Loucy (cell line): ENCODE data around the gene KRT77.

Experiments used
- H2AFZ ChIP-seq: fragments of 200-600 bp; sonication (generic); 2 replicates; pipeline ENCODE4 v1.6.0; 2016; ENCODE audit warnings: antibody characterized with exemption, mild to moderate bottlenecking, low read length, moderate library complexity
- H3F3A ChIP-seq: fragments of 200-600 bp; 2 replicates; pipeline ENCODE4 v1.6.0; 2016; ENCODE audit warnings: antibody characterized with exemption, low read depth, mild to moderate bottlenecking
- H3K27me3 ChIP-seq: fragments of 200-600 bp; sonication (generic); 2 replicates; pipeline ENCODE4 v1.6.1; 2014; ENCODE audit warnings: low read length, mild to moderate bottlenecking; ENCODE audit not compliant: insufficient read depth, poor library complexity, severe bottlenecking
- H3K36me3 ChIP-seq: fragments of 200-600 bp; sonication (generic); 2 replicates; pipeline ENCODE4 v1.6.1; 2016; ENCODE audit warnings: low read length; ENCODE audit not compliant: insufficient read depth
- H3K4me1 ChIP-seq: fragments of 200-600 bp; sonication (generic); 2 replicates; pipeline ENCODE4 v1.5.1; 2014; ENCODE audit warnings: low read length, mild to moderate bottlenecking; ENCODE audit not compliant: insufficient read depth, poor library complexity, severe bottlenecking
- H3K4me2 ChIP-seq: fragments of 200-600 bp; sonication (generic); 2 replicates; pipeline ENCODE4 v1.6.0; 2014; ENCODE audit warnings: antibody characterized with exemption, low read length, low read depth, mild to moderate bottlenecking; ENCODE audit not compliant: poor library complexity, severe bottlenecking
- H3K4me3 ChIP-seq: fragments of 200-600 bp; sonication (generic); 2 replicates; pipeline ENCODE4 v1.5.1; 2014; ENCODE audit warnings: low read length, mild to moderate bottlenecking, mixed read lengths; ENCODE audit not compliant: poor library complexity, severe bottlenecking
- H3K79me2 ChIP-seq: fragments of 200-600 bp; sonication (generic); 2 replicates; pipeline ENCODE4 v1.6.1; 2014; ENCODE audit warnings: low read length; ENCODE audit not compliant: insufficient read depth
- H3K9ac ChIP-seq: fragments of 200-600 bp; sonication (generic); 2 replicates; pipeline ENCODE4 v1.6.0; 2014; ENCODE audit warnings: mild to moderate bottlenecking, low read depth, low read length, moderate library complexity; ENCODE audit not compliant: poor library complexity, severe bottlenecking
- H3K9me2 ChIP-seq: fragments of 200-600 bp; sonication (generic); replicated peaks from 2 replicates; pipeline ENCODE4 v1.6.1; 2016; ENCODE audit warnings: low read depth, low read length, mixed read lengths
- H3K9me3 ChIP-seq: fragments of 200-600 bp; sonication (generic); 2 replicates; pipeline ENCODE4 v1.6.1; 2014; ENCODE audit warnings: mild to moderate bottlenecking, antibody characterized with exemption, low read length, low read depth; ENCODE audit not compliant: insufficient read depth
- H4K20me1 ChIP-seq: fragments of 200-600 bp; sonication (generic); 2 replicates; pipeline ENCODE4 v1.6.0; 2014; ENCODE audit warnings: antibody characterized with exemption, low read length, mild to moderate bottlenecking; ENCODE audit not compliant: insufficient read depth, poor library complexity, severe bottlenecking
- EZH2phosphoT487 ChIP-seq: fragments of 200-600 bp; IDR thresholded peaks from 2 replicates; pipeline ENCODE4 v1.6.1; 2018; ENCODE audit warnings: antibody characterized with exemption, mild to moderate bottlenecking, moderate library complexity, borderline replicate concordance
- TF ChIP-seq, protein P1 (sequence below): fragments of 200-600 bp; sonication (generic); conservative IDR thresholded peaks from 2 replicates; pipeline ENCODE4 v1.5.1; 2014; ENCODE audit warnings: mild to moderate bottlenecking, antibody characterized with exemption, low read length

Gene KRT77

DNA sequence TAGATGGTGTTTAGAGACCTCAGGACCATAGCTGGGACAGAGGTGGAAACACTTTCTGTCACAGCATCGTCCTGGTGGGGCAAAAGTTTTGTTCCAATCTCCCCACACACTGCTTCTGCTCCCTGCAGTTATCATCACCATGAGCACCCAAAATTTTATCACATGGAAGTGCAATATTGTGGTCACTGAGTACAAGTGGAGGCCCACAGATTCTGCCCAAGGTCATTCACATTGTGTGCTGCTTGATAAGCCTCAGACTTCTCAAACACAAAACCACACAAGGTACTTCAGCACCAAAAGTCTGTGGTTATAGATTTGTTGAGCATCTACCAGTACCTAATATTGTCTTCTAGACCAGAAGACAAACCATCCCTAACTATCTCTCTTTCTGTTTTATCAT, 554 bp upstream of the KRT77 start:
- Histone ChIP-seq H3K9me3 (no peaks in the 10 kb centered on the region), H3K79me2 (no peaks in the 10 kb centered on the region), H3K9ac (no peak overlapping the region), H2AFZ (no peak overlapping the region), H3K4me2 (no peak overlapping the region), H4K20me1 (no peaks in the 10 kb centered on the region), H3K4me3 (no peak overlapping the region), H3K9me2 (no peaks in the 10 kb centered on the region), H3K4me1 (peaks cover 10% of the 10 kb centered on the region), H3K36me3 (no peaks in the 10 kb centered on the region), H3F3A (no peaks in the 10 kb centered on the region), H3K27me3 (no peaks in the 10 kb centered on the region)
- TF ChIP-seq EZH2phosphoT487: no peak
- TF ChIP-seq, protein P1, sequence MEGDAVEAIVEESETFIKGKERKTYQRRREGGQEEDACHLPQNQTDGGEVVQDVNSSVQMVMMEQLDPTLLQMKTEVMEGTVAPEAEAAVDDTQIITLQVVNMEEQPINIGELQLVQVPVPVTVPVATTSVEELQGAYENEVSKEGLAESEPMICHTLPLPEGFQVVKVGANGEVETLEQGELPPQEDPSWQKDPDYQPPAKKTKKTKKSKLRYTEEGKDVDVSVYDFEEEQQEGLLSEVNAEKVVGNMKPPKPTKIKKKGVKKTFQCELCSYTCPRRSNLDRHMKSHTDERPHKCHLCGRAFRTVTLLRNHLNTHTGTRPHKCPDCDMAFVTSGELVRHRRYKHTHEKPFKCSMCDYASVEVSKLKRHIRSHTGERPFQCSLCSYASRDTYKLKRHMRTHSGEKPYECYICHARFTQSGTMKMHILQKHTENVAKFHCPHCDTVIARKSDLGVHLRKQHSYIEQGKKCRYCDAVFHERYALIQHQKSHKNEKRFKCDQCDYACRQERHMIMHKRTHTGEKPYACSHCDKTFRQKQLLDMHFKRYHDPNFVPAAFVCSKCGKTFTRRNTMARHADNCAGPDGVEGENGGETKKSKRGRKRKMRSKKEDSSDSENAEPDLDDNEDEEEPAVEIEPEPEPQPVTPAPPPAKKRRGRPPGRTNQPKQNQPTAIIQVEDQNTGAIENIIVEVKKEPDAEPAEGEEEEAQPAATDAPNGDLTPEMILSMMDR: no peak

DNA sequence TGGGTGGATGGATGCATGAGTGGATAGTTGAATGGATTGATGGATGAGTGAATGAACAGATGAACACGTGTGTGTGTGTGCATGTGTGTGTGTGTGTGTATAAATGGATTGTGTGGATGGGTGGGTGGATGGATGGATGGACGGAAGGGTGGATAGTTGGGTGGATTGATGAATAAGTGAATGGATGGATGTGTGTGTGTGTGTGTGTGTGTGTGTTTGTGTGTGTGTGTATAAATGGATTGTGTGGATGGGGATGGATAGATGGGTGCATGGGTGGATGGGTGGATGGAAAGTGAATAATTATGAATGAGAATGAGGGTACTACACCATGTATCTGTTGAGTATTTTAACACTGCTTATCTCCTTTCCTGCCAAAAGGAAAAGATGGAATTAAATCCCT, 986 bp downstream of the KRT77 start:
- Histone ChIP-seq H3K27me3 (no peaks in the 10 kb centered on the region), H3K9ac (no peak overlapping the region)

DNA sequence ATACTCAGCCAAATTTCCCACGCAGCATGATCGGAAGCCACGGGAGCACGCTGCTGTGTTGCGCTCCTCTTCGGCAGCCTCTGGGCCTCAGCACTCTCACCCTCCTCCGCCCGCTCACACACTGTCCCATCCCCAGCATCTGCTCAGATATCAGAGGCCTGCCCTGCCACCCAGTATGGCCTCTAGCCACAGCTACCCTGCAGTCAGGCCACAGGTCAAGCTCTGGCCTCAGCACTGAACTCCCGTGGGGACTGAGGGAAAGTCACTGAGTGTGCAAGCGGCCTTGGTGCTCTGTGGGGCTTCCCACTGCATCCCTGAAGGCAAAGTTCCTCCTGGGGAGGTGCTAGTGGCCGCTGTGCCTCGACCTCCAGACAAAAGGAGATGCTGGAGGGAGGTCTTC, 2.0 kb downstream of the KRT77 start:
- Histone ChIP-seq H2AFZ (no peak overlapping the region), H3K9me2 (no peaks in the 10 kb centered on the region), H3K9ac (no peak overlapping the region), H3F3A (no peaks in the 10 kb centered on the region), H3K4me2 (no peak overlapping the region), H3K4me1 (peaks cover 10% of the 10 kb centered on the region), H3K27me3 (no peaks in the 10 kb centered on the region), H3K79me2 (no peaks in the 10 kb centered on the region), H3K4me3 (no peak overlapping the region), H4K20me1 (no peaks in the 10 kb centered on the region), H3K9me3 (no peaks in the 10 kb centered on the region), H3K36me3 (no peaks in the 10 kb centered on the region)
- TF ChIP-seq, protein P1: no peak

More for the DNA sequence above, 986 bp downstream of the KRT77 start:
- no peaks in the 10 kb centered on the region for H4K20me1 ChIP-seq
- peaks cover 10% of the 10 kb centered on the region for H3K4me1 ChIP-seq
- H3F3A ChIP-seq: no peaks in the 10 kb centered on the region
- no peaks in the 10 kb centered on the region for H3K36me3 ChIP-seq
- H3K9me3 ChIP-seq: no peaks in the 10 kb centered on the region
- no peak overlapping the region for H2AFZ ChIP-seq
- H3K9me2 ChIP-seq: no peaks in the 10 kb centered on the region
- H3K79me2 ChIP-seq: no peaks in the 10 kb centered on the region
- no peak overlapping the region for H3K4me3 ChIP-seq
- H3K4me2 ChIP-seq: no peak overlapping the region
- TF ChIP-seq, protein P1: no peak
- TF ChIP-seq EZH2phosphoT487: no peak
